Stimulated activated CD8-positive, alpha-beta memory T cell treated with anti-CD3 and anti-CD28 coated beads, Interleukin-7, amount 100 ng/mL, for 1 hour (primary cell): ENCODE measurements around the gene NET1.
A peak's percentile ranks its signal among the peaks of the same experiment; 100 is the strongest.
"Not testable (repeated sequence)": the region's sequence is repeated elsewhere in the genome, so short reads cannot be mapped to it uniquely, and the experiment has no call there.

Experiments
- DNase-seq, 2 donors: peaks; one replicate each; pipeline ENCODE4 v3.0.0-alpha.2; 2020; ENCODE audit warnings: low read depth in 2 of 2

Gene NET1

DNA sequence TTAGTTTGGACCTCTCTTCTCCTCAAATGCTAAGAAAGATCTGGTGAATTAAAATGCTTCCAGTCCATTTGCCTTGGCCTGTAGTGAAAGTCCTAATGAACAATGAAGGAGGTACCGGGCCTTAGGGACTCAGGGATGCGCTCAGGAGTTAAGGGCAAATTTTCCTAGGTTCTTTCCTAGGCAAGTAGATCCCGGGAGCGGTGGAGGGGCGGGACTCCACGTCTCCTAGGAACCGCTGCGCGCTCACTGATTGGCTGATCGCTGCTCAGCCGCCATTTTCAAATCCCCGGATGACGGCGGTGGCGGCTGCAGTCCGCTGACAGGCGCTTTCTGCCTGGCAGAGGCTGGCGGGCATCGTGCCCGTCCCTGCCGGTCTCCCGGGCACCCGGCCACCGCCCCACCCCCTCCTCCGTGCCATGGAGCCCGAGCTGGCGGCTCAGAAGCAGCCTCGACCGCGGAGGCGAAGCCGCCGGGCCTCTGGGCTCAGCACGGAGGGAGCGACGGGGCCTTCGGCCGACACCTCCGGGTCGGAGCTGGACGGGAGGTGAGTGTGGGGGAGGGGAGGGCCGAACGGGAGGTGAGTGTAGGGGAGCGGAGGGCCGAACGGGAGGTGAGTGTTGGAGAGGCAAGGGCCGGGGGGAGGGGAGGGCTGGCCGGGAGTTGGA, at the start of gene NET1:
Gene NET1, plus strand, starts transcription at position 281 of the 665 bp plus-strand sequence. Its CDS starts 136 bp downstream, at position 417.
- DNase-seq: peak; percentile 11 to 42

- no peak for DNase-seq
These were observed 49.5 kb upstream of the NET1 start for GRCh38 chr10:5362873-5363272.

DNA sequence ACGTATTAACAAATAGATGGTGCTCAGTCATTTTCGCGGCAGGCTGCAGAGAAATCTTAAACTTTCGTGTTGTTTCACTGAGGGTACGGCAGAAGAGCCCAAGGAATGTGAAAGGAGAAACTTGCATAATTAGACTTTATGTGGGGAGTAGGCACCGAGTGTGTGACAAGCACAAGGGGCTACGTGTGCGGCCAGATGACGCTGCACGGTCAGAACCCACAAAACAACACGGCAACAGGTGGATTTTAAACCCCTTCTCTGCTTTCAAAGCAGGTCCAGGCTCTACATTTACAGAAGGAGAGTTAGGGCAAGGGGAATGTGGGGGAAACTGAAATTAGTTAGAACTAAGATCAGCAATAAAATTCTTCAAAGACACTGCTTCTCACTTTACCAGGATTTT, 48.0 kb upstream of the NET1 start:
- DNase-seq: no peak

DNA sequence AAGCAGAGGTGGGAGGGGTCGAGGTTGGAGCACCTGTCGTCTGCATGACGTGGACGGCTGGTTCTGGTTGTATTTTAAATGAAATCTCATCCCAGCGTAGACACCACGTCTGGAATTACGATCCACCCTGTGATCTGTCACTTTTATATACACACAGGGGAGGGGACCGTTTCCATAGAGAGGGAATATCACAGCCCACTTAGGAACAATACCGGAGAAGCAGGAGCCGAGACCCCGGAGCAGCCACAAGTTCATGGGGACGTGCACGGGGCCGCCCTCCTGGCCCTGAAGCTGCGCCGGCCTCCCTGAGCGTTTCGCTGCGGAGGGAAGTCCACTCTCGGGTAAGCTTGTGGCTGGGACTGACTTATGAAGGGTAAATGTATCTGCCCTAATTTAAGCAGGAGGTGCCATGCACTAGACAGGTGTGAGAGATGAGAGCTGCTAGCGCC, 47.4 kb upstream of the NET1 start, which contains the start of gene UCN3:
Gene UCN3, plus strand, starts transcription at position 77 of the 449 bp plus-strand sequence. CDS start 8,755 bp downstream, outside the sequence.
- DNase-seq: no peak

GRCh38 chr10:5365928-5366327, 46.4 kb upstream of the NET1 start:
- no peak for DNase-seq

- DNase-seq: no peak
These were observed 42.8 kb upstream of the NET1 start for GRCh38 chr10:5369362-5370158.

DNA sequence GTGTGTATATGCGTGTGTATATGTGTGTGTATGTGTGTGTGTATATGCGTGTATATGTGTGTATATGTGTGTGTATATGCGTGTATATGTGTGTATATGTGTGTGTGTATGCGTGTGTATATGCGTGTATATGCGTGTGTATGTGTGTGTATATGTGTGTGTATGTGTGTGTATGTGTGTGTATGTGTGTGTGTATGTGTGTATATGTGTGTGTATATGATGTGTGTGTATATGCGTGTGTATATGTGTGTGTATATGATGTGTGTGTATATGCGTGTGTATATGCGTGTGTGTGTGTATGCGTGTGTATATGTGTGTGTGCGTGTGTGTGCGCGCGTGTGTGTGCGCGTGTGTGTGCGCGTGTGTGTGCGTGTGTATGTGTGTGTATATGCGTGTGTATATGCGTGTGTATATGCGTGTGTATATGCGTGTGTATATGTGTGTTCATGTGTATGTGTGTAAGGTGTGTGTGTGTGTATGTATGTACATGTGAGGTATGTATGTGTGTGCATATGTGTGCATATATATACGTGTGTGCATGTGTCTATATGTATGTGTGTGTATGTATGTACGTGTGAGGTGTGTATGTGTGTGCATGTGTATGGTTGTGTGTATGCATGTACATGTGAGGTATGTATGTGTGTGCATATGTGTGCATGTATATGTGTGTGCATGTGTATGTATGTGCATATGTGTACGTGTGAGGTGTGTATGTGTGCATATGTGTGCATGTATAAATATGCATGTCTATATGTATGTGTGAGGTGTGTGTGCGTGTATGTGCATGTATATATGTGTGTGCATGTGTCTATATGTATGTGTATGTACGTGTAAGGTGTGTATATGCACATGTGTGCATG, 41.6 kb upstream of the NET1 start:
- no peak for DNase-seq

- no peak for DNase-seq
These were observed 39.0 kb upstream of the NET1 start for GRCh38 chr10:5373307-5373706.

- DNase-seq: no peak
These were observed 38.3 kb upstream of the NET1 start for GRCh38 chr10:5373891-5374611.

GRCh38 chr10:5376450-5376849, 35.9 kb upstream of the NET1 start:
- DNase-seq: no peak

- not testable (repeated sequence) for DNase-seq
These were observed 33.2 kb upstream of the NET1 start for GRCh38 chr10:5379202-5379601.

DNA sequence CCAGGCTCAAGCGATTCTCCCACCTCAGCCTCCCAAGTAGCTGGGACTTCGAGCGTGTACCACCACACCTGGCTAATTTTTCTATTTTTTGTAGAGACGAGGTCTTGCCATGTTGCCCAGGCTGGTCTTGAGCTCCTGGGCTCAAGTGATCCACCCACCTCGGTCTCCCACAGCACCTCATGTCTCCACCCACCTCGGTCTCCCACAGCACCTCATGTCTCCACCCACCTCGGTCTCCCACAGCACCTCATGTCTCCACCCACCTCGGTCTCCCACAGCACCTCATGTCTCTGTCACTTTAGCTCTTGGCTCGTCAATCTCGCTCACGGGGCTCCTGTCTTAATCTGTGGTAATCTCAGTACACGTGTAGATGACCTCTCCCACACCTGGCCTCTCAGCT, 32.0 kb upstream of the NET1 start:
- not testable (repeated sequence) for DNase-seq

- no peak for DNase-seq
These were observed 31.2 kb upstream of the NET1 start for GRCh38 chr10:5381187-5381586.

GRCh38 chr10:5385224-5385623, 27.1 kb upstream of the NET1 start:
- DNase-seq: no peak

GRCh38 chr10:5387169-5387568, 25.2 kb upstream of the NET1 start:
- DNase-seq: no peak

DNA sequence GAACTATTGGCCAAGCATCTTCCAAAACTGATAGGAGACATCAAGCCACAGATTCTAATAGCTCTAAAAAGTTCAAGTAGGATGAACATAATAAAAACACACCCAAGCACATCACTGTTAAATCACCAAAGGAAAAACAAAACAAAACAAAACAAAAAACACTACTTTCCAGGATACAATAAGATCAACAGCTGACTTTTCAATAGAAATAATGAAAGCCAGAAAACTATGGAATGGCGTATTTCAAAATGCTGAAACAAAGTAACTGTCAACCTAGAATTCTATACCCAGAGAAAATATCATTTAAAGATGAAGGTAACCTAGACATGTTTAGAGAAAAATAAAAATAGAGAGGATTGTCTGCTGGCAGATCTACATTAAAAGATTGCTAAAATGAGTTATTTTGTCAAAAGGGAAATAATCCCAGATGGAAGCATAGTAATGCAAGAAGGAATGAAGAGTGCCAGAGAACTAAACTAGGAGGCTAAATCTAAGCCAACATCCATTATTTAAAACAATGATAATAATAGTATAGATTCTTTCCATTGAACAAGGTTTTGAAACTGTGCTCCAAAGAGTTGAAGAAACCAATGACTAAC, 21.7 kb upstream of the NET1 start:
- DNase-seq: no peak

DNA sequence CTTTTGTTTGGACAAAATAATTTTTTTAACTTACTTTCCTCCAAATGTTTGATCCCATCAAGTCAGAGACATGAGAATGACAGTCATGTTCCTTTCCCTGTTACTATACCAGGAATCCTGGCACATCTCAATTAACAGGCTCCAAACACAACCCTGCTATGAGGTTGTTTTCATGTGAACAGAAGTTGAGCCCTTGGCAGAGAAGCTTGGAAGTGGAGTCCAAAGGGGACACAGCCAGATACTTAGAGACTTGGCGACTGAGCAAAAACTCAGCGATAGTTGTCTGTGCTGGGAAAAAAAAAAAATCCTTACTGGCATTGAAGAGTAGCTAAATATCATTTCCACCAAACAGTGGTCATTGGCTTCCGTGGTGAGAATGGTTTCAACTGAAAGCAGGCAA, 20.6 kb upstream of the NET1 start:
- DNase-seq: no peak

DNA sequence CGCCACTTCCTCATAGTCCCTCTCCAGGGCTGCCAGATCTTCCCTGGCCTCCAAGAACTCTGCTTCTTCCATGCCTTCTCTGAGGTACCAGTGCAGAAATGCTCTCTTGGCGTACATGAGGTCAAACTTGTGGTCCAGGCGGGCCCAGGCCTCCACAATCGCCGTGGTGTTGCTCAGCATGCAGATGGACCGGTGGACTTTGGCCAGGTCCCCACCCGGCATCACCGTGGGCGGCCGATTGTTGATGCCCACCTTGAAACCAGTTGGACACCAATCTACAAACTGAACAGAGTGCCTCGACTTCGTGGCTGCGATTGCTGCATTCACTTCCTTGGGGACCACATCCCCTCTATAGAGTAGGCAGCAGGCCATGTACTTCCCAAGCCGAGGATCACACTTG, 18.8 kb upstream of the NET1 start:
- DNase-seq: no peak

GRCh38 chr10:5395168-5395567, 17.2 kb upstream of the NET1 start:
- DNase-seq: no peak

DNA sequence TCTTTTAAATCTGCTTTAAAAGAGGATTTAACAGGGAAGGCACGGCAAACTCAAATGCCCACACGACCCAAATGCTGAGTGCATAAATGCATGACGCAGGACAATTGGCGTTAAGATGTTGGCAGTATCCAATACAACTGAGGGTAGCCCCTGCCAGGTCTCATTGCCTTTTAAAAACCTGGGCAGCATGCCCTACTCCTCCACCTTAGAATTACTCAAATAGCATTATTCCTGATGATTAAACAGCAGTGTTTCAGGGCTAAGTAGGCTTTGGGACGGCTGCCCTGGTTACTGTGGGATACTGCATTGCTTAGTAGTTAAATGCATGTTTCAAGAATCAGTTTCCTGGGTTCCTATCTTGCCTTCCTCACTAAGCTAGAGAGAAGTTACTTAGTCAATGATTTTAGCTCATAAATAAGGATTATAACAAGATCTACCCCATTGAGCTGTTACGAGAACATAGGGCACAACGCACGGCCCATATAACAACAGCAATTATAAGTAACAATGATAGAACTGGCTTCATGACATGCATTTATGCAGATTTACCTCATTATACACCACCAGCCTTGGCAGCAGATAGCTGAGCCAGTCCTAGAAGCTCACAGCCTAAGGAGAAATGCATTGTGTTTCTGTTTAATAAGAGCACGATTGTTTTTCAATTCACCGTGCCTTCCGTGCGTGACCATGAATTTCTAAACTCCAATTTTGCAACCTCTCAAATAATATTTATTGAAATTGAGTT, 15.6 kb upstream of the NET1 start:
- no peak for DNase-seq
